Measurements from ENCODE around the gene SYTL1. TPM values are rescaled to one million over a fixed set of nuclear protein-coding genes. Genes with fewer than 3 reads are reported as not detected.
A peak's percentile ranks its signal among the peaks of the same experiment; 100 is the strongest.

SYTL1 gene
- total RNA-seq, 1 experiment from 2014 or later, result 81.8 TPM

DNA sequence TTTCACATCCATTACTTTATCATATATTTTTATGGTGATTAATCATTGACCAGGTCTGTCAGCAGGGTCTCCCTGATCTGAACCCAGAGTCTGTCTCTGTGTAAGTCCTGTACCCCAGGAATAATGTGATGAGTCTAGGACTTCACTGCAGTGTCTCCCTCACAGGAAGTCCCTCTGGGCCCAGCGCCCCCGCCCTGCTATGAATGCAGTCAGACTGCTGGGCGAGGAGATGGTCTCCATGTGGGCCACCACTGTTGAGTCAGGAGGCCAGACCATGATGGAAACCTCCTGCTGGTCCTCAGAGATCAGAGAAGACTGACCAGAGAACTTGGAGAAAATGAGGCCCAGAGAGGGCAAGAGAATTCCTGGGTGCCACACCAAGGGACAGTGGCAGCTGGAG lies 10.4 kb upstream of the SYTL1 start:
- Mint-ChIP-seq H3K4me1 (ENCODE audit: insufficient read depth, unreplicated experiment) (peaks cover 9% of the 10 kb centered on the region), H3K9me3 (ENCODE audit: unreplicated experiment) (no peaks in the 10 kb centered on the region), H3K27me3 (ENCODE audit: insufficient read depth, unreplicated experiment) (no peaks in the 10 kb centered on the region), H3K36me3 (ENCODE audit: insufficient read depth, unreplicated experiment) (peaks cover 48% of the 10 kb centered on the region), H3K27ac (ENCODE audit: low read depth, unreplicated experiment) (no peak overlapping the region), H3K4me3 (ENCODE audit: unreplicated experiment) (no peak overlapping the region)
- DNase-seq (ENCODE audit: unreplicated experiment), result no peak
- TF ChIP-seq, protein P1, sequence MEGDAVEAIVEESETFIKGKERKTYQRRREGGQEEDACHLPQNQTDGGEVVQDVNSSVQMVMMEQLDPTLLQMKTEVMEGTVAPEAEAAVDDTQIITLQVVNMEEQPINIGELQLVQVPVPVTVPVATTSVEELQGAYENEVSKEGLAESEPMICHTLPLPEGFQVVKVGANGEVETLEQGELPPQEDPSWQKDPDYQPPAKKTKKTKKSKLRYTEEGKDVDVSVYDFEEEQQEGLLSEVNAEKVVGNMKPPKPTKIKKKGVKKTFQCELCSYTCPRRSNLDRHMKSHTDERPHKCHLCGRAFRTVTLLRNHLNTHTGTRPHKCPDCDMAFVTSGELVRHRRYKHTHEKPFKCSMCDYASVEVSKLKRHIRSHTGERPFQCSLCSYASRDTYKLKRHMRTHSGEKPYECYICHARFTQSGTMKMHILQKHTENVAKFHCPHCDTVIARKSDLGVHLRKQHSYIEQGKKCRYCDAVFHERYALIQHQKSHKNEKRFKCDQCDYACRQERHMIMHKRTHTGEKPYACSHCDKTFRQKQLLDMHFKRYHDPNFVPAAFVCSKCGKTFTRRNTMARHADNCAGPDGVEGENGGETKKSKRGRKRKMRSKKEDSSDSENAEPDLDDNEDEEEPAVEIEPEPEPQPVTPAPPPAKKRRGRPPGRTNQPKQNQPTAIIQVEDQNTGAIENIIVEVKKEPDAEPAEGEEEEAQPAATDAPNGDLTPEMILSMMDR (IDR thresholded peaks at IDR 0.05; ENCODE audit: unreplicated experiment), result no peak
- intact Hi-C loops (cut with micrococcal nuclease), result no loop called here
- BruUV-seq (replicated peaks), result no TSS peak
- ChIA-PET CTCF (interaction anchor here (0.9 to 2.4 kb wide), 3 partner anchors 31 to 59 kb away, joined by 4 to 12 read pairs (median 7); no protein-coding TSS in a partner anchor), POLR2A (no interaction called here)

- no peak for DNase-seq (ENCODE audit: unreplicated experiment)
- intact Hi-C loops (cut with micrococcal nuclease), result loop anchor here (1.0 kb wide), 1 partner anchor 56 kb away; no protein-coding TSS in a partner anchor
- H3K4me1 Mint-ChIP-seq (ENCODE audit: insufficient read depth, unreplicated experiment), result peaks cover 9% of the 10 kb centered on the region
- H3K36me3 Mint-ChIP-seq (ENCODE audit: insufficient read depth, unreplicated experiment), result peaks cover 51% of the 10 kb centered on the region
- peak overlapping the region; percentile 35 for H3K27ac Mint-ChIP-seq (ENCODE audit: low read depth, unreplicated experiment)
- BruUV-seq (replicated peaks), result no TSS peak
- H3K27me3 Mint-ChIP-seq (ENCODE audit: insufficient read depth, unreplicated experiment), result no peaks in the 10 kb centered on the region
- H3K4me3 Mint-ChIP-seq (ENCODE audit: unreplicated experiment), result no peak overlapping the region
- POLR2A ChIA-PET, result interaction anchor here (0.6 to 2.1 kb wide), 6 partner anchors 8 to 63 kb away, joined by 3 to 24 read pairs (median 8); partner anchors contain the start of genes MAP3K6 and SYTL1
- CTCF ChIA-PET, result interaction anchor here (0.6 to 3.2 kb wide), 18 partner anchors 8 to 346 kb away, joined by 3 to 36 read pairs (median 6); partner anchors contain the start of genes CD164L2, MAP3K6 and SYTL1
- TF ChIP-seq, protein P1 (IDR thresholded peaks at IDR 0.05; ENCODE audit: unreplicated experiment), result no peak
- H3K9me3 Mint-ChIP-seq (ENCODE audit: unreplicated experiment), result no peaks in the 10 kb centered on the region
Observed at GRCh38 chr1:27331922-27332321, 9.9 kb upstream of the SYTL1 start.

DNA sequence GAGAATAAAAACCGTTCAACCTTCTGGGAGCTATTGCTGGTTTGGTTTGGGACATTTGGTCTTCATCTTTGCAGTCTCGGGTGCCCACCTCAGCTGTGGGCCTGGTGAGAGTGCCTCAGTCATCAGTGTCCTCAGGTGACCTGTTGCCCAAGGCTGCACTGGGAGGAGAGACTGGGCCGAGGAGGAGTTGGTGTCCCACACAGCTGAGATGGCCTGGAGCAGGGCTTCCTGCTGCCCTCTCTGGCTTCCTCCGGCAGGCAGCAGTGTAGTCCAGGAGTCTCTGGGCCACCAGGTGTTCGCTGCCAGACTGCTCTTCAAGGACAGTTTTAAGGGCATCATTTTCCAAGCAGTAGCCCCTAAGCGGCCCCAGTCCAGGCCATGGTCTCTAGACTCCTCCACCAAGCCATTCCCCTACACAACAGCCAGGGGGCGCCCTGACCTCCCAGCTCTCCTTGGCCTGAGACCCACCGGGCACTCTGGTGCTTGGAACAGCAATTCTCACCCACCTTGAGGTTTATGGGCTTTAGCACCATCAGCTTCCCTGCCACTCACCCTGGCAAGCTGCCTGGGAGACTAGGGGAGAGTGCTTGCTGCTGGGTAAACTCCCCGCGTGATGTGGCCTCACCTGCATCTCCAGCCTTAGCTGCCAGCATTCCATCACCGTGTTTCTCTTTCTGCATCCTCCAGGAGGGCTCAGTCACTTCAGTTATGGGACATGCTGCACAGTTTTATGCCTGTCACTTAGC lies 9.1 kb upstream of the SYTL1 start:
- H3K9me3 Mint-ChIP-seq (ENCODE audit: unreplicated experiment), result no peaks in the 10 kb centered on the region
- no peak overlapping the region for H3K4me3 Mint-ChIP-seq (ENCODE audit: unreplicated experiment)
- no TSS peak for BruUV-seq (replicated peaks)
- intact Hi-C loops (cut with micrococcal nuclease), result loop anchor here (1.0 kb wide), 1 partner anchor 56 kb away; no protein-coding TSS in a partner anchor
- ChIA-PET POLR2A (interaction anchor here (0.6 to 2.1 kb wide), 7 partner anchors 9 to 63 kb away, joined by 3 to 24 read pairs (median 8); partner anchors contain the start of genes MAP3K6 and SYTL1), CTCF (interaction anchor here (0.5 to 3.2 kb wide), 28 partner anchors 8 to 596 kb away, joined by 3 to 36 read pairs (median 5); partner anchors contain the start of genes CD164L2, MAP3K6 and SYTL1)
- H3K4me1 Mint-ChIP-seq (ENCODE audit: insufficient read depth, unreplicated experiment), result peaks cover 9% of the 10 kb centered on the region
- peak overlapping the region; percentile 35 for H3K27ac Mint-ChIP-seq (ENCODE audit: low read depth, unreplicated experiment)
- H3K36me3 Mint-ChIP-seq (ENCODE audit: insufficient read depth, unreplicated experiment), result peaks cover 49% of the 10 kb centered on the region
- TF ChIP-seq, protein P1 (IDR thresholded peaks at IDR 0.05; ENCODE audit: unreplicated experiment), result peak; percentile 75
- no peaks in the 10 kb centered on the region for H3K27me3 Mint-ChIP-seq (ENCODE audit: insufficient read depth, unreplicated experiment)
- DNase-seq (ENCODE audit: unreplicated experiment), result peak; percentile 56

- H3K4me3 Mint-ChIP-seq (ENCODE audit: unreplicated experiment), result no peak overlapping the region
- H3K4me1 Mint-ChIP-seq (ENCODE audit: insufficient read depth, unreplicated experiment), result peaks cover 1% of the 10 kb centered on the region
- intact Hi-C loops (cut with micrococcal nuclease), result no loop called here
- ChIA-PET CTCF (interaction anchor here (0.5 to 3.2 kb wide), 15 partner anchors 10 to 199 kb away, joined by 3 to 36 read pairs (median 6); partner anchors contain the start of genes CD164L2 and MAP3K6), POLR2A (interaction anchor here (0.7 to 2.1 kb wide), 5 partner anchors 9 to 337 kb away, joined by 3 to 24 read pairs (median 8); partner anchors contain the start of genes MAP3K6 and SYTL1)
- no peak overlapping the region for H3K27ac Mint-ChIP-seq (ENCODE audit: low read depth, unreplicated experiment)
- no peaks in the 10 kb centered on the region for H3K27me3 Mint-ChIP-seq (ENCODE audit: insufficient read depth, unreplicated experiment)
- TF ChIP-seq, protein P1 (IDR thresholded peaks at IDR 0.05; ENCODE audit: unreplicated experiment), result no peak
- no TSS peak for BruUV-seq (replicated peaks)
- H3K9me3 Mint-ChIP-seq (ENCODE audit: unreplicated experiment), result no peaks in the 10 kb centered on the region
- H3K36me3 Mint-ChIP-seq (ENCODE audit: insufficient read depth, unreplicated experiment), result peaks cover 46% of the 10 kb centered on the region
- DNase-seq (ENCODE audit: unreplicated experiment), result no peak
Observed at GRCh38 chr1:27333717-27334279, 8.0 kb upstream of the SYTL1 start.
